Immature natural killer cell (primary cell): Measurements from ENCODE around the gene PAX5. TPM values are rescaled to one million over a fixed set of nuclear protein-coding genes. Genes with fewer than 3 reads are reported as not detected.
A peak's percentile ranks its signal among the peaks of the same experiment; 100 is the strongest.

Experiments used
- DNase-seq, 3 donors: peaks; one replicate each; pipeline ENCODE4 v3.0.0; 2022; ENCODE audit warnings: mixed read lengths in 1 of 3
- H3K27ac Mint-ChIP-seq, 6 donors: one replicate each; pipeline ENCODE4 v1.8.0; 2020; ENCODE audit warnings: mixed read lengths in 6 of 6, mild to moderate bottlenecking in 5 of 6, inconsistent platforms in 4 of 6, moderate library complexity in 3 of 6
- H3K27me3 Mint-ChIP-seq, 3 donors: one replicate each; pipeline ENCODE4 v1.8.0; 2020 to 2021; ENCODE audit warnings: low read depth in 3 of 3, mild to moderate bottlenecking in 3 of 3, mixed read lengths in 3 of 3, moderate library complexity in 3 of 3, inconsistent platforms in 1 of 3
- H3K36me3 Mint-ChIP-seq, 3 donors: one replicate each; pipeline ENCODE4 v1.8.0; 2020; ENCODE audit warnings: mixed read lengths in 3 of 3, inconsistent platforms in 2 of 3, mild to moderate bottlenecking in 2 of 3
- H3K4me1 Mint-ChIP-seq, 2 donors: one replicate each; pipeline ENCODE4 v1.8.0; 2020; ENCODE audit warnings: inconsistent platforms in 2 of 2, mild to moderate bottlenecking in 2 of 2, mixed read lengths in 2 of 2, moderate library complexity in 1 of 2
- H3K4me3 Mint-ChIP-seq, 5 donors: one replicate each; pipeline ENCODE4 v1.8.0; 2020; ENCODE audit warnings: mild to moderate bottlenecking in 5 of 5, mixed read lengths in 5 of 5, inconsistent platforms in 3 of 5, moderate library complexity in 3 of 5
- H3K9me3 Mint-ChIP-seq, 6 donors: one replicate each; pipeline ENCODE4 v1.8.0; 2020; ENCODE audit warnings: mild to moderate bottlenecking in 6 of 6, mixed read lengths in 6 of 6, inconsistent platforms in 4 of 6, moderate library complexity in 3 of 6
- polyA plus RNA-seq, 3 donors: library from polyadenylated mRNA; unstranded; fragments of 300-500 nt; fragmentation: Illumina TruSeq; gene quantifications; one replicate each; pipeline ENCODE4 v1.2.3, GENCODE V29; 2021

Gene PAX5
- polyA plus RNA-seq, 3 donors from 2014 or later = 0.03 TPM; not detected in 2

DNA sequence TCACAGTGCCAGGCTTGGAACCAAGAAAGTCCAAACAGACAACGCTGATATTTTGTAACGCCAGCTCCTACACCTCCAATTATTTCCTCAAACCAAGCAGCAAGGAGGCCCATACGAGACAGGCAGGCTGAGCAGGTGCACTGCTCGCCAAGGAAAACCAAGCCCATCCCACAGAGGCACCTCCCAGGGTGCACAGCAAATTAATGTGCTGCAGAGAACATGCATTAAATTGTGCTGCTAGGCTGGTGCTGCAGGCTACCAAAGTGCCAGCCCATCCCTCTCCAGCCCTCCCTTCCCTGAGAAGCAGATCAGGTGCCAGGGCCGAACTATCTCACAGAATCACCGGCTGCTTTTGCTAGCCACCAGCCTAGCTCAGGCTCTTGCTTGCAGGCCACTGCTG, 137.8 kb downstream of the PAX5 start:
- Mint-ChIP-seq H3K27ac (no peak overlapping the region), H3K36me3 (no peaks in the 10 kb centered on the region), H3K27me3 (peaks cover 2 to 10% (median 2%) of the 10 kb centered on the region in 3 donors), H3K4me1 (no peaks in the 10 kb centered on the region), H3K9me3 (no peaks in the 10 kb centered on the region), H3K4me3 (no peak overlapping the region)
- DNase-seq = no peak

- H3K27me3 Mint-ChIP-seq = peaks cover 2 to 7% (median 2%) of the 10 kb centered on the region in 3 donors
- no peak overlapping the region for H3K4me3 Mint-ChIP-seq
- DNase-seq = no peak
- no peaks in the 10 kb centered on the region for H3K9me3 Mint-ChIP-seq
- no peaks in the 10 kb centered on the region for H3K4me1 Mint-ChIP-seq
- peak overlapping the region in 1 of 6 donors; percentile 8 for H3K27ac Mint-ChIP-seq
- no peaks in the 10 kb centered on the region for H3K36me3 Mint-ChIP-seq
Observed at GRCh38 chr9:36895744-36896260, 138.3 kb downstream of the PAX5 start.

DNA sequence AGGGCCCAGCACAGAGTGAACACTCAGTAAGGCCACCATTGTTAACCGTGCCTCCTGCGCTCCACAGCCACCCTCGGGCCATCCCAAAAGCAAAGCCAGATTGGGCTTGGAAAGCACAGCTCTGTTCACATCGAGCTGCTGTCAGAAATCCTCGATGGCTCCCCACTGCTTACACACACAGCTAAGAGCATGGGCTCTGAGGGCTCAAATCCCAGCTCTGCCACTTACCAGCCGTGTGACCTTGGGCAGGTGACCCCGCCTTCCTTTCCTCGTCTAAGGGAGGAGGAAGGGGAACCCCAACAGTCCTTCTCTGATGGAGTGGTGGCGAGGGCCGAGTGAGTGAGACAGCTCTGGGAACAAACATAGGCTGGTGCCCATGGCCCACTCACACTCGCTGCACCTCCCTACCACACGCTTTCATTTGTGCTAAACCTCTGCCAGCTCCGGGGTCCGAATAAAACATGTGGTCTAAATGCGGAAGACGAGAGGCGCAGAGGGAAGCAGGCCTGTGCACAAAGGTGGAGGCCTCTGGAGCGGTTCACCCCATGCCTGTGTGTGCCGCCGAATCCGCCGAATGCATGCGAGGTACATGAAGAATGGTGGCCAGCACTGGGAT, 139.3 kb downstream of the PAX5 start:
- Mint-ChIP-seq H3K36me3 (no peaks in the 10 kb centered on the region), H3K27me3 (peaks cover 2 to 11% (median 3%) of the 10 kb centered on the region in 3 donors), H3K4me1 (no peaks in the 10 kb centered on the region), H3K27ac (no peak overlapping the region), H3K4me3 (no peak overlapping the region), H3K9me3 (no peaks in the 10 kb centered on the region)
- no peak for DNase-seq

- Mint-ChIP-seq H3K36me3 (no peaks in the 10 kb centered on the region), H3K9me3 (no peaks in the 10 kb centered on the region), H3K27me3 (peaks cover 2 to 11% (median 3%) of the 10 kb centered on the region in 3 donors), H3K4me3 (no peak overlapping the region), H3K4me1 (no peaks in the 10 kb centered on the region), H3K27ac (no peak overlapping the region)
- no peak for DNase-seq
Observed at GRCh38 chr9:36893911-36894310, 140.2 kb downstream of the PAX5 start.

GRCh38 chr9:36893184-36893583, 140.9 kb downstream of the PAX5 start:
- Mint-ChIP-seq H3K4me1 (no peaks in the 10 kb centered on the region), H3K27me3 (peaks cover 2 to 11% (median 3%) of the 10 kb centered on the region in 3 donors), H3K27ac (no peak overlapping the region), H3K4me3 (no peak overlapping the region), H3K36me3 (no peaks in the 10 kb centered on the region), H3K9me3 (no peaks in the 10 kb centered on the region)
- no peak for DNase-seq

DNA sequence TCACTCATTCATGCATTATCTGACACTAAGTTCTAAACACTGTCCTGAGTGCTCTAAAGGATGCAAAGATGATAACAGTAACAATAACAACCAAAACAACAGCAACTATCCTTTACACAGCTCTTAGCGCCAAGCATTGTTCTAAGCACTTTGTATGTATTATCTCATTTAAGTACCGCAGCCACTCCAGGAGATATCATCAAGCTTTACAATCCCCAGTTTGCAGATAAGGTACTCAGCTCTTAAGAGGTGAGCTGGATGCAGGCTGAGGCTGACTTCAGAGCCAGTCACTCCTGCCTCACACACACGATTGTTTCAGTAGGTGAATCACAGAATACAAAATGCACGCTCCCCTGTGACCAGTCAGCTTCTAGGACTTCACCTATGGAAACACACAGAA, 141.8 kb downstream of the PAX5 start:
- no peak overlapping the region for H3K27ac Mint-ChIP-seq
- H3K27me3 Mint-ChIP-seq = peaks cover 0 to 11% (median 3%) of the 10 kb centered on the region in 3 donors
- no peaks in the 10 kb centered on the region for H3K4me1 Mint-ChIP-seq
- no peak overlapping the region for H3K4me3 Mint-ChIP-seq
- no peaks in the 10 kb centered on the region for H3K9me3 Mint-ChIP-seq
- no peaks in the 10 kb centered on the region for H3K36me3 Mint-ChIP-seq
- DNase-seq = no peak

GRCh38 chr9:36891341-36891811, 142.7 kb downstream of the PAX5 start:
- no peaks in the 10 kb centered on the region for H3K9me3 Mint-ChIP-seq
- no peak for DNase-seq
- no peaks in the 10 kb centered on the region for H3K36me3 Mint-ChIP-seq
- peaks cover 0 to 11% (median 3%) of the 10 kb centered on the region in 3 donors for H3K27me3 Mint-ChIP-seq
- no peaks in the 10 kb centered on the region for H3K4me1 Mint-ChIP-seq
- no peak overlapping the region for H3K27ac Mint-ChIP-seq
- no peak overlapping the region for H3K4me3 Mint-ChIP-seq

- Mint-ChIP-seq H3K4me3 (no peak overlapping the region), H3K27ac (no peak overlapping the region), H3K9me3 (no peaks in the 10 kb centered on the region), H3K4me1 (no peaks in the 10 kb centered on the region), H3K36me3 (no peaks in the 10 kb centered on the region), H3K27me3 (peaks cover 0 to 7% (median 4%) of the 10 kb centered on the region in 3 donors)
- no peak for DNase-seq
Observed at GRCh38 chr9:36889844-36890243, 144.2 kb downstream of the PAX5 start.

DNA sequence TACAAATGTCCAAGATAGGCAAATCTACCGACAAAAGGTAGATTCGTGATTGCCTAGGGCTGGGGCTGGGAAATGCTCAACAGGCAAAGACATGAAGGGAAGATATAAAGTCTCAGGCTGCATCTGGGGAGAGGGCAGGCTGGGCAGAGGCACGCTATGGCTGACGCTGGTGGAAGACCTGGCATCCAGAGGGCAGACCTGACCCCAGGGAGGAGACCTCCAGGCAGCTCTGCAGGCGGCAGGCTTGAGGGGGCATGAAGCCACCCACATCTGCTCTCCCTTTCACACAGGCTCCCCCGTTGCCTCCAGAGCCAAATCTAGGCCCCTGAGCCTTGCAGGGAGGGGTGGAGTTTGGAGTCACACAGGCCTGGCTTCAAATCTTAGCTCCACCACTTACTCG, 145.5 kb downstream of the PAX5 start:
- no peak overlapping the region for H3K27ac Mint-ChIP-seq
- no peaks in the 10 kb centered on the region for H3K4me1 Mint-ChIP-seq
- no peak for DNase-seq
- H3K27me3 Mint-ChIP-seq = peaks cover 0 to 7% (median 4%) of the 10 kb centered on the region in 3 donors
- H3K4me3 Mint-ChIP-seq = no peak overlapping the region
- no peaks in the 10 kb centered on the region for H3K36me3 Mint-ChIP-seq
- H3K9me3 Mint-ChIP-seq = no peaks in the 10 kb centered on the region

DNA sequence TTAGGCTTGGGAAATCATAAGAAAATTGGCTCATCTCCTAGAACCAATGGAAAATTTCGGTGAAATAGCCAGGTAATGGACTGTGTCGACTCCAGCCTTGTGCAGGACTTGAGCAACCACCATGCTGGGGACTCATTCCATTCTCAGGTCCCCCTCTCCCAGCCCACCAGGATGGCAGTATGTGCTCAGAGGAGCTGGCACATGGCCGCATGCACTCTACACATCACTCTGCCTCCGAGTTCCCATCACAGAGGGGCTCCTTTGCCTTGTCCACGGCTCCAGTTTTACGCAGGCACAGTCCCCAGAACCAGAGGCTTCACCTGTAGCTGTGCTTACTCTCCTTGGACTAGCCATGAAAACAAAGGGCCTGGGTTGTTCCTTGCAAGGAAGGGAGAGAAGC, 149.3 kb downstream of the PAX5 start:
- Mint-ChIP-seq H3K27ac (no peak overlapping the region), H3K4me1 (no peaks in the 10 kb centered on the region), H3K9me3 (no peaks in the 10 kb centered on the region), H3K36me3 (no peaks in the 10 kb centered on the region), H3K27me3 (peaks cover 1 to 5% (median 2%) of the 10 kb centered on the region in 3 donors), H3K4me3 (no peak overlapping the region)
- no peak for DNase-seq

GRCh38 chr9:36882594-36882993, 151.5 kb downstream of the PAX5 start:
- Mint-ChIP-seq H3K27me3 (peaks cover 1 to 5% (median 2%) of the 10 kb centered on the region in 3 donors), H3K9me3 (no peaks in the 10 kb centered on the region), H3K4me1 (no peaks in the 10 kb centered on the region), H3K4me3 (no peak overlapping the region), H3K27ac (no peak overlapping the region), H3K36me3 (no peaks in the 10 kb centered on the region)
- no peak for DNase-seq

- H3K36me3 Mint-ChIP-seq = no peaks in the 10 kb centered on the region
- peaks cover 1 to 5% (median 2%) of the 10 kb centered on the region in 3 donors for H3K27me3 Mint-ChIP-seq
- no peak overlapping the region for H3K4me3 Mint-ChIP-seq
- DNase-seq = no peak
- H3K27ac Mint-ChIP-seq = no peak overlapping the region
- no peaks in the 10 kb centered on the region for H3K4me1 Mint-ChIP-seq
- no peaks in the 10 kb centered on the region for H3K9me3 Mint-ChIP-seq
Observed at GRCh38 chr9:36881743-36882441, 152.2 kb downstream of the PAX5 start.

GRCh38 chr9:36881316-36881715, 152.8 kb downstream of the PAX5 start:
- Mint-ChIP-seq H3K27ac (no peak overlapping the region), H3K36me3 (no peaks in the 10 kb centered on the region), H3K9me3 (no peaks in the 10 kb centered on the region), H3K4me3 (no peak overlapping the region), H3K27me3 (peaks cover 1 to 5% (median 2%) of the 10 kb centered on the region in 3 donors), H3K4me1 (no peaks in the 10 kb centered on the region)
- no peak for DNase-seq

DNA sequence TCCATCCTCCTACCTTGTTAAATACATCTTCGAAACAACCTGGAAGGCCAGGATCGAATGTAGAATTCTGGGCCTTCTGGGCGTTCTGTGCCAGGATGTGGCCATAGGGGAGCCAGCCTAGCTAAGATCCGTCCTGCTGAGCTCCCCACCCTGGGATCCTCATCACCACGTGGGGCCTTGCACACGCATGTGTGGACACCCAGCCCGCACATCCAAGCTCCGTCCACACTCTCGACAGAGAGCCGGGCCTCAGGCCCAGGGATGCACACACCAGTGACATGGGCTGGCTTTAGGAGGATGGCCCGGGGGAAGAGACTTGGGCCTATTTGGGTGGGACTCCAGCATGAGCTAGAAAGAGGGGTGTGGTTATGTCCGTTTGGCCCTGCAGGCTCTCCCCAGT, 154.0 kb downstream of the PAX5 start:
- Mint-ChIP-seq H3K4me3 (no peak overlapping the region), H3K9me3 (no peaks in the 10 kb centered on the region), H3K27me3 (peaks cover 0 to 5% (median 4%) of the 10 kb centered on the region in 3 donors), H3K27ac (no peak overlapping the region), H3K4me1 (no peaks in the 10 kb centered on the region), H3K36me3 (no peaks in the 10 kb centered on the region)
- no peak for DNase-seq
